Effector memory CD8-positive, alpha-beta T cell (primary cell): ENCODE data around the gene C12orf60.
A peak's percentile ranks its signal among the peaks of the same experiment; 100 is the strongest.

Experiments used
- ATAC-seq: fragments of 150-1000 bp; cut with Tn5 transposase; replicated peaks from 2 replicates; pipeline ENCODE4 v1.10.0; 2021; ENCODE audit warnings: mild to moderate bottlenecking, moderate library complexity
- DNase-seq, 3 experiments: peaks; one replicate each; pipeline ENCODE4 v3.0.0; 2021
- H3K27ac Mint-ChIP-seq, 2 donors: one replicate each; pipeline ENCODE4 v1.8.0; 2022; ENCODE audit warnings: mild to moderate bottlenecking in 2 of 2, mixed read lengths in 2 of 2, moderate library complexity in 2 of 2
- H3K27me3 Mint-ChIP-seq, 2 donors: one replicate each; pipeline ENCODE4 v1.8.0; 2022; ENCODE audit warnings: mixed read lengths in 2 of 2
- H3K36me3 Mint-ChIP-seq: one replicate; pipeline ENCODE4 v1.8.0; 2022; ENCODE audit warnings: mild to moderate bottlenecking, moderate library complexity, mixed read lengths; ENCODE audit not compliant: insufficient read depth
- H3K4me1 Mint-ChIP-seq, 2 donors: one replicate each; pipeline ENCODE4 v1.8.0; 2022; ENCODE audit warnings: low read depth in 2 of 2, mixed read lengths in 2 of 2
- H3K4me3 Mint-ChIP-seq, 2 donors: one replicate each; pipeline ENCODE4 v1.8.0; 2022; ENCODE audit warnings: mild to moderate bottlenecking in 2 of 2, mixed read lengths in 2 of 2, moderate library complexity in 2 of 2
- H3K9me3 Mint-ChIP-seq, 2 donors: one replicate each; pipeline ENCODE4 v1.8.0; 2022; ENCODE audit warnings: mixed read lengths in 2 of 2

Gene C12orf60

DNA sequence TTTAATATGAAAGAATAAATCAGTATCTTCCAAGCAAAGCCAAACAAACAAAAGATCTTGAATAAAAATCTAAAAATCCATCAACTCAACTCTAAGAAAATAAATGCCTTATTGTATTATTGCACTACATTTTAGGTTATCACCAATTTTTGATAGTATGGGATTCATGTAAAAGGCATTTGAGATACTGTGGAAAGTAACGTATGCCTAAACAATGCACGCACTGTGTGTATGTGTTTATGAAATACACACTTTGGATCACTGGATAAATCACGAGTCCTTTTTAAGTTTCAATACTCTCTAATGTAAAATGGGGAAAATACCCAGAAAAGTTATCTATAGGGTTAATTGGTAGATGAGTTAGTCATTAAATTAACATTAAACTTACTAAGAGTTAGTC lies 17.9 kb upstream of the C12orf60 start:
- ATAC-seq (no peak), DNase-seq (no peak)
- H3K9me3 Mint-ChIP-seq = no peaks in the 10 kb centered on the region
- peaks cover 3% of the 10 kb centered on the region in 2 donors for H3K4me1 Mint-ChIP-seq
- peak overlapping the region in 1 of 2 donors; percentile 52 for H3K27ac Mint-ChIP-seq
- H3K27me3 Mint-ChIP-seq = no peaks in the 10 kb centered on the region
- no peak overlapping the region for H3K4me3 Mint-ChIP-seq
- peaks cover 62% of the 10 kb centered on the region for H3K36me3 Mint-ChIP-seq

DNA sequence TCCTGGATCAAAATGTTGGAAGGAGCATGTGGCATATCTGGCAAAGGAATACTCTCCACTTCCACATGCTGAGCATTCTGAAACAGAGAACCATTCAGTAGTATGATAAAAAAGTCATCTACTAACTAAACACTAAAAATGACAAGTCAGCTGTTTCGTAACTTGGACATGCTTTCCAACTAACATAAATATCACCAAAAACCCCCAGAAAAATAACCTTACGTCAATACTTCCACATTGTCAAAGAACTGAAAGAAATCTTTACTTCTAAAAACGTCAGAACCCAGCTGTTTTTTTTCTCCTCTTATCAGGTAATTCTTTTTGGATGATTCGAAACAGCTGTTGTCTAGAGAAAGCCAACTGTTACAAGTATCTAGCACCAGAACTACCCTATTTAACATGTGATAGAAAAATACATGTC lies 8.4 kb upstream of the C12orf60 start:
- DNase-seq (no peak), ATAC-seq (no peak)
- peaks cover 0 to 8% of the 10 kb centered on the region in 2 donors for H3K4me1 Mint-ChIP-seq
- H3K27me3 Mint-ChIP-seq = no peaks in the 10 kb centered on the region
- no peak overlapping the region for H3K4me3 Mint-ChIP-seq
- peaks cover 98% of the 10 kb centered on the region for H3K36me3 Mint-ChIP-seq
- no peak overlapping the region for H3K27ac Mint-ChIP-seq
- H3K9me3 Mint-ChIP-seq = no peaks in the 10 kb centered on the region

DNA sequence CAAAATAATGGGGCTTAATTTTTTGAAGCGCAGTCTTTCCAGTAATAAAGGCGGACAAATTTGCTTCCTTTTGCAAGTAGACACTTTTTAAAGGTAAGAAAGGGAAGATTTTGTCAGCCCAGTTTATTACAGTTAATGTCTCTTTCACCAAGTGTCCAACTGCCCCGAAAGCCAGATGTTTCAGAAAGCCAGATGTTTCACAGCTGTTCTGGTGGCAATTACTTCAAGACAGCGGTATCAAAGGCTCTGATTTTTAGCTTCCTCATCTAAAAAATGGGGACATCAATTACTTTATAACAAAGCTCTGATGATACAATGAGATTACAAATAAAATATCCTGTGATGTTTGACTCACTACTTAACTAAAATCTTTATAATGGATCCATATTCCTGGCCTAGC lies 1.2 kb upstream of the C12orf60 start:
- H3K9me3 Mint-ChIP-seq = no peaks in the 10 kb centered on the region
- H3K27me3 Mint-ChIP-seq = no peaks in the 10 kb centered on the region
- no peak overlapping the region for H3K27ac Mint-ChIP-seq
- ATAC-seq = no peak
- H3K36me3 Mint-ChIP-seq = peaks cover 30% of the 10 kb centered on the region
- H3K4me1 Mint-ChIP-seq = peaks cover 9 to 19% of the 10 kb centered on the region in 2 donors
- no peak for DNase-seq
- H3K4me3 Mint-ChIP-seq = no peak overlapping the region

DNA sequence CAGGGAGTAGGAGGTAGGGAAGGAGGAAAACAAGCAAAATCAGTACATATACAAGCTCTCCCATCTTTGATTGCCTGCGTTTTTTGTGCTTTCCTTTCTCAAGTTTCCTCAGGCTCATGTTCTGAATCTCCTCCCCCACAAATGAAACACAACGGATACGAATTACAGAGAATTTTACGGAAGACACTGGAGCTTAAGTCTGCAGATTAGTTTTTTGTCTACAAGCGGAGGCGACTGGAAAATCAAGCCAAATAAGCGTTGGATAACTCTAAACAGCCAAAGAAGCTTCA lies 804 bp upstream of the C12orf60 start:
- ATAC-seq (no peak), DNase-seq (no peak)
- H3K27me3 Mint-ChIP-seq = no peaks in the 10 kb centered on the region
- no peak overlapping the region for H3K27ac Mint-ChIP-seq
- no peak overlapping the region for H3K4me3 Mint-ChIP-seq
- no peaks in the 10 kb centered on the region for H3K9me3 Mint-ChIP-seq
- H3K4me1 Mint-ChIP-seq = peaks cover 9 to 19% of the 10 kb centered on the region in 2 donors
- peaks cover 26% of the 10 kb centered on the region for H3K36me3 Mint-ChIP-seq

DNA sequence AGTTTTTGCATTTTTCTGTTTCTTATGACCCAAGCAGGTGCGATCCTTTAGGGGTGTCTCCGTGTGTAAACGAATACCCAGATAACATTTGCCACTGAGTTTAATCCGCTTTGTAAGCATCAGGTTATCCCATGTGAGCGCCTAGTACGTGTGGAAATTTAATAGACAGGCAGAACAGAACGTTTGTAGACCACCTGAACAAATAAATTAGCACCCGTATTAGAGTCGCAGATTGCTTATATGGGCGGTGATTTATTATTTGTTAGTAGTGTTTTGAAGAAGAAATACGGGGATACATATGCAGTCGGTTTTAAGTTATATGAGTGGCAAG lies 325 bp downstream of the C12orf60 start:
- no peak for DNase-seq
- no peak overlapping the region for H3K4me3 Mint-ChIP-seq

DNA sequence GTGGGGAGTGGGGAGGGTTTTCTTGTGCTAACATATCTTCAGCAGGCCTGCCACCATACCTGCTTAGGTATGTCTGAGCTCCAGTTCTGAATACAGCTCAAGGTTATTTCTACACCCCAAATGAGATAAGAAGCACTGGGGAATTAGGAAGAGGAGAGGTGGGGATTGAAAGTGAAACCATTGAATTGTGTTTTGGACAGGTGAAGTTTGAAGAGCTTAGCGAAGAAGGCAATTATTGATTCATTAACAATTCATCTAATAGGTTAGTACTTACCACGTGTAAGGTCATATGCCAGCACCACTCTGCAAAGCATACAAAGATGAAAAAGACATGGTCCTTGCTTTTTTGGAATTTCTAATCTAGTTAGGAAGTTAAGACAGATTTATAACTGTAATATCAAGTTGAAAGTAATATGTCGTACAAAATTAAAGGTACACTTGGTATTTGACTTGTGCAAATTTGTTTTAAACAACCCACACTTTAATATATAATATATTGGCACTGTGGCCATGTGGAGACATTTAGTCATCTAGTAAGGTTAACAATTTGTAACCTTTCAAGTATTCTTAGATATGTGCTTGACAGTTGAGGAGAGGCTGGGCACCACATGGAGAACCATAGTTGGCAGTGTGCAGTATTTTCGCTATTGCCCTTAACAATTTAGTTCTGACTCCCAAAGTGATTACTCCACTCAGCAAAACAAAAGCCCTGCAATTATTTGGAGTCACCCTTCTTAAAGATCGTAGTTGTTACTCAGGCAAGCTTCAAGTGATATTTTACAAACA lies 6.9 kb downstream of the C12orf60 start:
- Mint-ChIP-seq H3K36me3 (no peaks in the 10 kb centered on the region), H3K27me3 (no peaks in the 10 kb centered on the region), H3K27ac (no peak overlapping the region), H3K4me3 (no peak overlapping the region), H3K4me1 (peaks cover 3 to 5% of the 10 kb centered on the region in 2 donors), H3K9me3 (no peaks in the 10 kb centered on the region)
- DNase-seq (no peak), ATAC-seq (no peak)

More for the DNA sequence above, 325 bp downstream of the C12orf60 start:
- no peaks in the 10 kb centered on the region for H3K9me3 Mint-ChIP-seq
- no peak overlapping the region for H3K27ac Mint-ChIP-seq
- H3K36me3 Mint-ChIP-seq = peaks cover 14% of the 10 kb centered on the region
- no peaks in the 10 kb centered on the region for H3K27me3 Mint-ChIP-seq
- peaks cover 9 to 19% of the 10 kb centered on the region in 2 donors for H3K4me1 Mint-ChIP-seq
- peak; percentile 3 for ATAC-seq

DNA sequence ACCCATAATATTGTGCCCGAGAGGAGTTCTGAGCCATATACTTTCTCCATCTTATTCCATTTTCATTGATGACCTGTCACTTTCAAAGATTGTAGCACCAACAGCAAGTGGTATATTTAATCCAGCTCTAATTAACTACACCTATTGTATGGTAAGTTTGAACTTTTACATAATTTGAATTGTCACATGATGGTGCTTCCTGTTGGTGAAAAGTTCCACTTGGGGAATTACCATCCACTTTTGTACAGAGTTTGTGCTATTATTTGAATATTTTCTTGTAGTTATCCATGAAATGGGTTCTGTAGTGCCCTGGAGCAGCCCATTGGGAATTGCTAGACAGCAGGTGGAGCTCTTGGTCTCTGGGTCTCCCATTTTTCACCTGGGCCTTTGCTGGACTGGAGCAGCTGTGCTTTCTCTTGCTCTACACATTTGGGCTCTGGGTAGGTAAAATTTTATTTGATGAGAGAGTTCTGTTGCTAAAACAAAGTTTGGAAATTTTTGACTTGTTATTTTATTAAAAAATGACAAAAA lies 7.5 kb downstream of the C12orf60 start:
- H3K9me3 Mint-ChIP-seq = no peaks in the 10 kb centered on the region
- no peak overlapping the region for H3K27ac Mint-ChIP-seq
- no peaks in the 10 kb centered on the region for H3K36me3 Mint-ChIP-seq
- ATAC-seq = no peak
- no peak for DNase-seq
- H3K4me1 Mint-ChIP-seq = peaks cover 0 to 2% of the 10 kb centered on the region in 2 donors
- no peaks in the 10 kb centered on the region for H3K27me3 Mint-ChIP-seq
- H3K4me3 Mint-ChIP-seq = no peak overlapping the region

DNA sequence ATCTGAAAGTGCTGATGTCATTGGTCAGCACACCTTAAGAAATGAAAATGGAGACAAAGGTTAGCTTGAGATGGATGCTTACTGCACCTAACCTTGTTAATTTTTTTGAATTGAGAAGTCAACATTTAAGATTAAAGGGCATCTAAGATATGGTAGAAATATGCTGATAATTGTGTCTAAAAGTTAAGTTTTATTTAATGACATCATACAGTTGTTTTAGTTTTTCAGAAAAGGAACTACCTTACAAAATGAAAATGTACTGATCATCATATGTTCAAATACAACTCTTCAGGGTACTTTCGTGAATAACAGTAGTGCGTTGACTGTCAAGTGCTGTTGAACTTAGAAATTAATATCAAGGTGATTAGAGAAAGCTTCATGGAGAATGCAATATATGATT lies 8.0 kb downstream of the C12orf60 start:
- no peak overlapping the region for H3K4me3 Mint-ChIP-seq
- no peak overlapping the region for H3K27ac Mint-ChIP-seq
- DNase-seq = no peak
- no peaks in the 10 kb centered on the region for H3K36me3 Mint-ChIP-seq
- H3K9me3 Mint-ChIP-seq = no peaks in the 10 kb centered on the region
- no peaks in the 10 kb centered on the region for H3K27me3 Mint-ChIP-seq
- ATAC-seq = no peak
- H3K4me1 Mint-ChIP-seq = peaks cover 0 to 2% of the 10 kb centered on the region in 2 donors

DNA sequence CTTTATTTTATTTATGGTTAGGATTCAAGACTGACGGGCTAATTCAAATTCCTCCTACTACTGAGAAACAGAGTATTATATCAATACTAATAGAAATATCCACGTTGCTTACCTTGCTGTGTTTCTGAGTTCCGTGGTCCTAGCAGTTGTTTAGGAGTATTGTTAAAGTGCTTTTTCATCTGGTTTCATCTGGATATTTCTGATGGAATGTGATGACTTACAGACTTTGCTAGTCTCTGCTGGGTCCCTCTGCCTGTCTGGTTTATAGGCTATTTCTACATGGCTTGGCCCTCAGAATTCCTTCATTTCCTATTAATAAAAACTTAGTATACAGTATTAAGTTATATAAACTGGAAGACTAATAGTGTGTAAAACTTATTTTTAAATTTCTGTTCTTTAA lies 10.5 kb downstream of the C12orf60 start, which contains the start of gene SMCO3:
Gene SMCO3, minus strand, starts transcription at position 169 of the 400 bp plus-strand sequence. CDS start 7,502 bp downstream, outside the sequence.
- H3K9me3 Mint-ChIP-seq = no peaks in the 10 kb centered on the region
- no peaks in the 10 kb centered on the region for H3K36me3 Mint-ChIP-seq
- ATAC-seq (no peak), DNase-seq (no peak)
- H3K4me3 Mint-ChIP-seq = no peak within 1 kb of the TSS
- peaks cover 0 to 2% of the 10 kb centered on the region in 2 donors for H3K4me1 Mint-ChIP-seq
- H3K27me3 Mint-ChIP-seq = peaks cover 7 to 14% of the 10 kb centered on the region in 2 donors
- no peak within 1 kb of the TSS for H3K27ac Mint-ChIP-seq

DNA sequence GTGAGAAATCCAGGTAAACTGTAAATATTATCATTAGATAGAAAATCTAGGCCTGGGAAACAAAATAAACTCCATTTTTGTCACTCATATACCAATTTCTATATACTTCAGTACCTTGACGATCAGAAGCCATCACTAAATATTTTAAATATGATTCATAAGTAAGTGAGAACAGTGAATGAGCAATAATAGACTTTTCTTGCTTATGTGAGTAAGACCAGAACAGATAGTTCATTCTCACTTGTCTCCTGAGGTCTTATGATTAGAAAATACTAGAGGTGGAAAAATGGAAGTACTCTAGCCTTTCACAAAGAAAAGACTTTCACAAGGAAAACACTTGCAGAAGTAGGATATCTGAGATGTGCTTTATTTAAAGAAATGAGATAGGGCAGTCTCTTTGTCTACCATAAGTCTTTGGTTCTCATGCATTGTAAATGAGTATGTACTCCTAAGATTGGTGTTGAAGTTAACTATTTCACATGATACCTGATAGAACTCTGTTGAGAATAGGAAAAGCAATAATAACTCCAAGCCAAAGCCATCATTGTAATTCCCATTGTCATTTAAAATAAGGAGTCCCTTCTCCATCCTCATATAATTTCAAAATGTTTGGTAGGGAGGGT lies 20.7 kb downstream of the C12orf60 start:
- no peaks in the 10 kb centered on the region for H3K36me3 Mint-ChIP-seq
- DNase-seq (no peak), ATAC-seq (no peak)
- no peak overlapping the region for H3K4me3 Mint-ChIP-seq
- no peaks in the 10 kb centered on the region for H3K4me1 Mint-ChIP-seq
- H3K27ac Mint-ChIP-seq = no peak overlapping the region
- H3K27me3 Mint-ChIP-seq = peaks cover 0 to 9% of the 10 kb centered on the region in 2 donors
- no peaks in the 10 kb centered on the region for H3K9me3 Mint-ChIP-seq

DNA sequence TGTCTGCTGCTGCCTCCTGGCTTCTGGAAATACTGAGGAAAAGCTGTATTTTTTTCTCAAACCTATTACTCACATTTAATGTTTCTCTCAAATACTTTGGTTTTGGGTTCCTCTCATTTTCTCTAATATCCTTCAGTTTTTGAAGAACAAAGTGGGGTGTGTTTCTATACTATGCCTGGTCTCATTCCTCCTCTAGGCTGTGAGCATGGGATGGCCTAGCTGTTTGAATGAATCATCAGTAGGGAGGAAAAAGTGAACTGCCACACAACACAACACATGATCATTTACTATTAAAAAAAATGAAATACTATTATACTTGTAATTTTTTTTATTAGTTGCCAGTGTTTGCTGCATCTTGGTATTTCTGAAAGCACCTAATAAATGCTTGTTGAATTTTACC lies 21.8 kb downstream of the C12orf60 start:
- DNase-seq = no peak
- Mint-ChIP-seq H3K4me1 (no peaks in the 10 kb centered on the region), H3K36me3 (no peaks in the 10 kb centered on the region), H3K9me3 (no peaks in the 10 kb centered on the region), H3K4me3 (no peak overlapping the region), H3K27me3 (peaks cover 0 to 9% of the 10 kb centered on the region in 2 donors), H3K27ac (no peak overlapping the region)
- ATAC-seq = no peak

DNA sequence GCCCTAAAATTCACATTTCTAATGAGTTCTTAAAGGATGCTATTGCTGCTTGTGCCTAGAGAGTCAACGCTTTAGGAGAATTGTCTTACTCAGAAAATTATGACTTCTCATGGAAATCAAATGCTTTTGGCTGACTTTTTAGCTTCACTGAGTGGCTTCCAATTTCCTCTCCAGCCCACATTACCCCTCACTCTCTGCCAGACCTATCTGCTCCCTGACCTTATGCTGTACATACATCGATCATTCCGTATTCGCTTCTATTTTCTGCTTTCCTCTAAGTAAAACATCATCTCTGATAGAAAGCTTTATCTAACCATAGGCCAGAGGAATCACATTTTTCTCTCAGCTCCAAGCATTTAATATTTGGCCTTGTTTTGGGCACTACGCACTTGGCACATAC lies 23.0 kb downstream of the C12orf60 start:
- no peaks in the 10 kb centered on the region for H3K36me3 Mint-ChIP-seq
- H3K27me3 Mint-ChIP-seq = peaks cover 0 to 5% of the 10 kb centered on the region in 2 donors
- no peak for ATAC-seq

DNA sequence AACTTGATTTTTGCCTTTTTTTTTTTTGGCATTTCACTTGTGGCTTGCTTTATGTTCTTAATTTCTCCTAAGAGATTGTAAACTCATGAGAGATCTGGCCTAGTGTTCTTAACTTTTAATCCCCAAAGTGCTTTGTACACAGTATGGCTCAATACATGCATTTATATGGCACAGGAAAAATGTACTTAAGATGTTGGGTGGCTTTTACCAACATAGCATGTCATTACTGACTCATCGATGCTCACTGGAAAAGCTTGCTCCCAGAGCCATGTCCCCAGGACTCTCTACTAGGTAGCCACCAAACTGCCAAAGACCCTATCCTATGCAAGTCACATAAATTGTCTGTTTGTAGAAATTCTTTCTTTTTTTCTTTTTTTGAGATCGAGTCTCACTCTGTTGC lies 23.6 kb downstream of the C12orf60 start:
- DNase-seq = no peak

More for the DNA sequence above, 23.0 kb downstream of the C12orf60 start:
- no peaks in the 10 kb centered on the region for H3K9me3 Mint-ChIP-seq
- DNase-seq = no peak
- H3K4me3 Mint-ChIP-seq = no peak overlapping the region
- no peak overlapping the region for H3K27ac Mint-ChIP-seq
- H3K4me1 Mint-ChIP-seq = no peaks in the 10 kb centered on the region

DNA sequence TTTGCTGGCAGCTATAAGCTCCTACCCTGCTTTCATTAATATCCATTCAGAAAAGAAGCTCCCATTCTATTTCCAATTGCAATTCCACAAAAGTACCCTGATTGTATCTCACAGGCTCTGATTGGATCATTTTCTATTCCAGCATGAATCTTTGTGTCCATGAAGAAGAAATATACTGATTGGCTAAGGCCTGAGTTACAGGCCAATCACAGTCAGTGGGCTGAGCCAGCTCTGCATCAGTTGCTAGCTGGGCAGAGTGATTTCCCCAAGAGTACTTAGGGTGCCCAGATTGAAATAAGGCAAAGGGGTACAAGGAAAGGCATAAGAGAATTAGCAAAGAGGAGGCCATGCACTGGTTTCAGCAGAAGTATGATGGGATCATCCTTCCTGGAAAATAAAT lies 25.4 kb downstream of the C12orf60 start:
- no peaks in the 10 kb centered on the region for H3K36me3 Mint-ChIP-seq
- ATAC-seq (peak; percentile 51), DNase-seq (no peak)
- no peaks in the 10 kb centered on the region for H3K9me3 Mint-ChIP-seq
- H3K4me1 Mint-ChIP-seq = no peaks in the 10 kb centered on the region
- peaks cover 12 to 15% of the 10 kb centered on the region in 2 donors for H3K27me3 Mint-ChIP-seq
- H3K27ac Mint-ChIP-seq = no peak overlapping the region
- H3K4me3 Mint-ChIP-seq = no peak overlapping the region

More for the DNA sequence above, 23.6 kb downstream of the C12orf60 start:
- Mint-ChIP-seq H3K36me3 (no peaks in the 10 kb centered on the region), H3K4me1 (no peaks in the 10 kb centered on the region), H3K27me3 (peaks cover 3 to 4% of the 10 kb centered on the region in 2 donors), H3K9me3 (no peaks in the 10 kb centered on the region), H3K27ac (no peak overlapping the region), H3K4me3 (no peak overlapping the region)
- no peak for ATAC-seq
